WTC11 (cell line): ENCODE data around the gene UBAP1L. TPM values are rescaled to one million over a fixed set of nuclear protein-coding genes. Genes with fewer than 3 reads are reported as not detected.

Experiments used
- ATAC-seq: fragments of 200-7000 bp; cut with Tn5 transposase; 2 replicates; pipeline ENCODE4 v1.10.0; 2021; ENCODE audit warnings: mild to moderate bottlenecking, moderate library complexity
- CTCF ChIA-PET: fragments of 300-600 bp; sonication (Branson Sonifier 250); formaldehyde crosslinking; loops from one replicate; lab custom pipeline; 2021; ENCODE audit warnings: antibody characterized with exemption; lab: Charles Lee
- POLR2A ChIA-PET: fragments of 350-600 bp; sonication (Branson Sonifier 250); formaldehyde crosslinking; loops from one replicate; lab custom pipeline; 2021; ENCODE audit warnings: antibody characterized with exemption; lab: Charles Lee
- DNase-seq: peaks from one replicate; pipeline ENCODE4 v3.0.0; 2021; ENCODE audit warnings: low spot score
- H3K27ac Mint-ChIP-seq: 2 replicates; pipeline ENCODE4 v1.8.0; 2021; ENCODE audit warnings: mixed read lengths
- H3K27me3 Mint-ChIP-seq: 2 replicates; pipeline ENCODE4 v1.8.0; 2021; ENCODE audit warnings: low read depth, mild to moderate bottlenecking, moderate library complexity, mixed read lengths
- H3K36me3 Mint-ChIP-seq: 2 replicates; pipeline ENCODE4 v1.8.0; 2021; ENCODE audit warnings: mixed read lengths
- H3K4me1 Mint-ChIP-seq: 2 replicates; pipeline ENCODE4 v1.8.0; 2022; ENCODE audit warnings: mixed read lengths
- H3K4me3 Mint-ChIP-seq: 2 replicates; pipeline ENCODE4 v1.8.0; 2021; ENCODE audit warnings: mild to moderate bottlenecking, moderate library complexity, mixed read lengths
- H3K9me3 Mint-ChIP-seq: 2 replicates; pipeline ENCODE4 v1.8.0; 2021; ENCODE audit warnings: mixed read lengths
- CBFB ChIP-seq: sonication (generic); formaldehyde crosslinking; IDR thresholded peaks from 2 replicates; pipeline ENCODE4 v1.8.1; 2022; ENCODE audit warnings: mild to moderate bottlenecking, low read depth, missing genetic modification reagents
- GABPB1 ChIP-seq: sonication (generic); formaldehyde crosslinking; IDR thresholded peaks from 2 replicates; pipeline ENCODE4 v1.8.1; 2023; ENCODE audit warnings: mild to moderate bottlenecking, missing genetic modification reagents
- GTF2I ChIP-seq: fragments of 250-450 bp; sonication (Bioruptor Pico); conservative IDR thresholded peaks from 2 replicates; pipeline ENCODE4 v1.4.0; 2021; ENCODE audit warnings: mild to moderate bottlenecking
- SP1 ChIP-seq: sonication (generic); formaldehyde crosslinking; conservative IDR thresholded peaks from 2 replicates; pipeline ENCODE4 v1.8.1; 2022; ENCODE audit warnings: missing genetic modification reagents
- TCF7 ChIP-seq: sonication (generic); formaldehyde crosslinking; IDR thresholded peaks from 2 replicates; pipeline ENCODE4 v1.8.0; 2022; ENCODE audit warnings: mild to moderate bottlenecking, low read depth, missing genetic modification reagents, moderate library complexity
- USF2 ChIP-seq: sonication (generic); formaldehyde crosslinking; IDR thresholded peaks from 2 replicates; pipeline ENCODE4 v1.8.1; 2023; ENCODE audit warnings: mild to moderate bottlenecking, missing genetic modification reagents, moderate library complexity
- ZNF219 ChIP-seq: sonication (generic); formaldehyde crosslinking; IDR thresholded peaks from 2 replicates; pipeline ENCODE4 v1.8.0; 2023; ENCODE audit warnings: missing genetic modification reagents, mild to moderate bottlenecking, borderline replicate concordance
- ZNF317 ChIP-seq: sonication (generic); formaldehyde crosslinking; IDR thresholded peaks from 2 replicates; pipeline ENCODE4 v1.8.1; 2023; ENCODE audit warnings: low read depth, mild to moderate bottlenecking, moderate library complexity, missing genetic modification reagents, borderline replicate concordance
- total RNA-seq: library from RNA; stranded (reverse); gene quantifications from 3 replicates; pipeline ENCODE4 v1.2.3, GENCODE V29; 2021
- TF ChIP-seq, protein P1 (sequence below): sonication (generic); formaldehyde crosslinking; IDR thresholded peaks from 2 replicates; pipeline ENCODE4 v1.8.0; 2023; ENCODE audit warnings: missing genetic modification reagents, mild to moderate bottlenecking, borderline replicate concordance
- TF ChIP-seq, protein P2 (sequence below): fragments of 250-450 bp; sonication (Bioruptor Pico); conservative IDR thresholded peaks from 2 replicates; pipeline ENCODE4 v1.9.0; 2021; ENCODE audit warnings: mild to moderate bottlenecking

UBAP1L gene
- total RNA-seq, 1 experiment from 2014 or later: 2.0 TPM

DNA sequence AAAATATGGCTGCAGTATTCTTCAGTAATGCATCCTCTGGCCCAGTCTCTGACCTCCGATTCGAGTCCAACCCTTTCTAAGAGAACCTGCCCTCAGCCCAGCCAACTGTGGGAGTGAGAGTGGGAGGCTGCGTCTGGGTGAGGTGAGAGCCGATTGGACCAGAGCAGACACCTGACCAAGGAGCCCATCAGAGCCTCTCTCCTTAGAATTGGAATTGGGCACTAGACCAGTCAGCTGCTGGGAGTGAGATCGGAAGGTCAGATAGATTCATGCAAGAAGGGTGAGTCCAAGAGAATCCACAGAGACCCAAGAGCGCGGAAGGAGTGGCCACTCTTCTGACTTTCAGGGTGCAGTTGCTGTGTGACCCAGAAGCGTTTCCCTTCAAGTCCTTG lies 57.5 kb downstream of the UBAP1L start:
- H3K27me3 Mint-ChIP-seq: no peaks in the 10 kb centered on the region
- DNase-seq (no peak), ATAC-seq (no peak; the same call in 1 of the 2 replicates)
- H3K36me3 Mint-ChIP-seq: no peaks in the 10 kb centered on the region
- no peak overlapping the region for H3K4me3 Mint-ChIP-seq
- POLR2A ChIA-PET: no interaction called here
- H3K9me3 Mint-ChIP-seq: peaks cover 8% of the 10 kb centered on the region
- TF ChIP-seq, protein P1, sequence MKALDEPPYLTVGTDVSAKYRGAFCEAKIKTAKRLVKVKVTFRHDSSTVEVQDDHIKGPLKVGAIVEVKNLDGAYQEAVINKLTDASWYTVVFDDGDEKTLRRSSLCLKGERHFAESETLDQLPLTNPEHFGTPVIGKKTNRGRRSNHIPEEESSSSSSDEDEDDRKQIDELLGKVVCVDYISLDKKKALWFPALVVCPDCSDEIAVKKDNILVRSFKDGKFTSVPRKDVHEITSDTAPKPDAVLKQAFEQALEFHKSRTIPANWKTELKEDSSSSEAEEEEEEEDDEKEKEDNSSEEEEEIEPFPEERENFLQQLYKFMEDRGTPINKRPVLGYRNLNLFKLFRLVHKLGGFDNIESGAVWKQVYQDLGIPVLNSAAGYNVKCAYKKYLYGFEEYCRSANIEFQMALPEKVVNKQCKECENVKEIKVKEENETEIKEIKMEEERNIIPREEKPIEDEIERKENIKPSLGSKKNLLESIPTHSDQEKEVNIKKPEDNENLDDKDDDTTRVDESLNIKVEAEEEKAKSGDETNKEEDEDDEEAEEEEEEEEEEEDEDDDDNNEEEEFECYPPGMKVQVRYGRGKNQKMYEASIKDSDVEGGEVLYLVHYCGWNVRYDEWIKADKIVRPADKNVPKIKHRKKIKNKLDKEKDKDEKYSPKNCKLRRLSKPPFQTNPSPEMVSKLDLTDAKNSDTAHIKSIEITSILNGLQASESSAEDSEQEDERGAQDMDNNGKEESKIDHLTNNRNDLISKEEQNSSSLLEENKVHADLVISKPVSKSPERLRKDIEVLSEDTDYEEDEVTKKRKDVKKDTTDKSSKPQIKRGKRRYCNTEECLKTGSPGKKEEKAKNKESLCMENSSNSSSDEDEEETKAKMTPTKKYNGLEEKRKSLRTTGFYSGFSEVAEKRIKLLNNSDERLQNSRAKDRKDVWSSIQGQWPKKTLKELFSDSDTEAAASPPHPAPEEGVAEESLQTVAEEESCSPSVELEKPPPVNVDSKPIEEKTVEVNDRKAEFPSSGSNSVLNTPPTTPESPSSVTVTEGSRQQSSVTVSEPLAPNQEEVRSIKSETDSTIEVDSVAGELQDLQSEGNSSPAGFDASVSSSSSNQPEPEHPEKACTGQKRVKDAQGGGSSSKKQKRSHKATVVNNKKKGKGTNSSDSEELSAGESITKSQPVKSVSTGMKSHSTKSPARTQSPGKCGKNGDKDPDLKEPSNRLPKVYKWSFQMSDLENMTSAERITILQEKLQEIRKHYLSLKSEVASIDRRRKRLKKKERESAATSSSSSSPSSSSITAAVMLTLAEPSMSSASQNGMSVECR (CRISPR knock-in tag): no peak
- TF ChIP-seq GTF2I (CRISPR knock-in tag) (no peak), USF2 (0 out of 2 replicates have a peak, but pooled peaks have one; percentile 33)
- H3K4me1 Mint-ChIP-seq: no peaks in the 10 kb centered on the region
- CTCF ChIA-PET: interaction anchor here (20.3 kb wide), 1 partner anchor 44 kb away, joined by 292 read pairs; no protein-coding TSS in a partner anchor
- H3K27ac Mint-ChIP-seq: no peak overlapping the region

- no peak for DNase-seq
- no peak overlapping the region for H3K4me3 Mint-ChIP-seq
- POLR2A ChIA-PET: no interaction called here
- CTCF ChIA-PET: interaction anchor here (3.6 to 20.3 kb wide), 4 partner anchors 9 to 45 kb away, joined by 33 to 292 read pairs (median 122); partner anchors contain the start of genes KBTBD13 and RASL12
- no peak for ATAC-seq
- TF ChIP-seq ZNF219 (CRISPR knock-in tag) (no peak), ZNF317 (CRISPR knock-in tag) (no peak), TCF7 (no peak), GABPB1 (CRISPR knock-in tag) (peak; percentile 59), CBFB (no peak)
- TF ChIP-seq, protein P2, sequence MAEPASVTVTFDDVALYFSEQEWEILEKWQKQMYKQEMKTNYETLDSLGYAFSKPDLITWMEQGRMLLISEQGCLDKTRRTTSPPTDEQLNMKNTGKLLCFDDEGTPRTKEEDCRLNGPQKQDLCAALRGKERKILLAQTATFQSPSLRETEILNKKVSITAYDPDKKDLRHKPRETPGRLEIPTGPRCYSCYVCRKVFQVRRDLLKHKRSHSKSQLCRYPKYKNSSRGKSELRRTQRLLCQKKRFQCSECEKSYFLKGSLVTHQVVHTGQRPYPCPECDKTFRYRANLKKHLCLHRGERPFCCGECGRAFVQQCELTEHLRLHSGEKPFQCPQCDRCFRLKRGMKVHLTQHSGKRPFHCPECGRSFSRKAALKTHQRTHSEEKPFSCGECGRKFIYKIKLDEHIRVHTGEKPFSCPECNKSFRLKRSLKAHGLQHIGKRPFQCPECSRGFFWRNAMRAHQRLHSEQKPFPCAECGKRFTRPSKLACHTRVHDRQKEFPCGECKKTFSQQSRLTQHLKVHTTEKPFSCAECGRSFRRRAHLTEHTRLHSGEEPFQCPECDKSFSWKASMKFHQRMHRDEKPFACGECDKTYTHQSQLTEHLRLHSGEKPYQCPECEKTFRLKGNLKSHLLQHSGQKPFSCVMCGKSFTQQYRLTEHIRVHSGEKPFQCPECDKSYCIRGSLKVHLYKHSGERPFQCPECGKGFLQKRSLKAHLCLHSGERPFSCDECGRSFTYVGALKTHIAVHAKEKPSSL (CRISPR knock-in tag): no peak
- H3K9me3 Mint-ChIP-seq: peaks cover 8% of the 10 kb centered on the region
- peak overlapping the region; percentile 31; the same call in 1 of the 2 replicates for H3K27ac Mint-ChIP-seq
- no peaks in the 10 kb centered on the region for H3K27me3 Mint-ChIP-seq
- no peaks in the 10 kb centered on the region for H3K36me3 Mint-ChIP-seq
- no peaks in the 10 kb centered on the region for H3K4me1 Mint-ChIP-seq
Observed at GRCh38 chr15:65056868-65057548, 58.0 kb downstream of the UBAP1L start.

DNA sequence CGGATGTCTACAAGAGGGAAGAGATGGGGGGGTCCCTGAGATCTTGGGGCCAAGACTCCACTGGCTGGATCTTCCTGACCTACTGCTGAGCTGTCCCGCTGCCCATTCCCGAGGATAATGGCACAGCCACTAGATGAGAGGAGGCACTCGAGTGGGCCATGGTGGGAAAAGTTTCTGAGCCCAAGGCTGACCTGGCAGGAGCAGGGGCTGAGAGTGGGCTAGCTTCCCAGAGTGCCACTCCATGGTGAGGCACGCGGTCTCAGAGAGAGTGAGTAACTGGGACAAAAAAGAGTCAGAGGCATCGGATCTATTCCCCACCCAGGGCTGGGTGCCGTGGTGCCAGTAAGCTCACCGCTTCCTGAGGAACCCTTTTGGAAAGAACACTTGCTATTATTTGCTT lies 58.9 kb downstream of the UBAP1L start:
- Mint-ChIP-seq H3K4me1 (no peaks in the 10 kb centered on the region), H3K4me3 (no peak overlapping the region), H3K36me3 (no peaks in the 10 kb centered on the region), H3K27me3 (no peaks in the 10 kb centered on the region), H3K27ac (no peak overlapping the region), H3K9me3 (peaks cover 8% of the 10 kb centered on the region)
- ChIA-PET CTCF (interaction anchor here (3.6 to 20.3 kb wide), 4 partner anchors 10 to 45 kb away, joined by 33 to 292 read pairs (median 122); partner anchors contain the start of genes KBTBD13 and RASL12), POLR2A (no interaction called here)
- no peak for TF ChIP-seq SP1 (CRISPR knock-in tag)
- ATAC-seq (no peak), DNase-seq (no peak)
